ENCODE data around the gene AURKA.

AURKA gene

GRCh38 chr20:56378386-56378785 lies 13.6 kb downstream of the AURKA start:
- no peak overlapping the region for H3K9ac ChIP-seq
- peaks cover 6% of the 10 kb centered on the region; the same call in 1 of the 2 replicates for H3K36me3 ChIP-seq (ENCODE audit: insufficient read depth)
- H3K79me2 ChIP-seq (ENCODE audit: insufficient read depth, low read depth), result peaks cover 27% of the 10 kb centered on the region
- TF ChIP-seq CTCF (conservative IDR thresholded peaks at IDR 0.05; ENCODE audit: low read depth, low read length), result no peak
- no peaks in the 10 kb centered on the region for H4K20me1 ChIP-seq (ENCODE audit: insufficient read depth)
- H2AFZ ChIP-seq (ENCODE audit: low read depth), result no peak overlapping the region
- peaks cover 41% of the 10 kb centered on the region for H3K4me1 ChIP-seq (ENCODE audit: low read depth, poor library complexity, severe bottlenecking)
- no peak overlapping the region for H3K4me3 ChIP-seq (IDR thresholded peaks at IDR 0.05; ENCODE audit: insufficient read depth, low read depth, low read length)
- no peaks in the 10 kb centered on the region for H3K27me3 ChIP-seq (ENCODE audit: insufficient read depth, low read depth)
- H3K4me2 ChIP-seq, result no peak overlapping the region
- no peak overlapping the region for H3K27ac ChIP-seq

- no peak for TF ChIP-seq CTCF (conservative IDR thresholded peaks at IDR 0.05; ENCODE audit: low read depth, low read length)
- Histone ChIP-seq H3K79me2 (ENCODE audit: insufficient read depth, low read depth) (peaks cover 23% of the 10 kb centered on the region), H3K36me3 (ENCODE audit: insufficient read depth) (peaks cover 15% of the 10 kb centered on the region; the same call in 1 of the 2 replicates)
Observed at GRCh38 chr20:56376331-56376730, 15.7 kb downstream of the AURKA start.

GRCh38 chr20:56373942-56374341 lies 18.1 kb downstream of the AURKA start:
- Histone ChIP-seq H3K27ac (no peak overlapping the region), H3K4me1 (ENCODE audit: low read depth, poor library complexity, severe bottlenecking) (peaks cover 14% of the 10 kb centered on the region), H3K36me3 (ENCODE audit: insufficient read depth) (peaks cover 15% of the 10 kb centered on the region; the same call in 1 of the 2 replicates), H4K20me1 (ENCODE audit: insufficient read depth) (no peaks in the 10 kb centered on the region), H3K4me2 (no peak overlapping the region), H3K9ac (no peak overlapping the region), H3K79me2 (ENCODE audit: insufficient read depth, low read depth) (peaks cover 23% of the 10 kb centered on the region), H3K27me3 (ENCODE audit: insufficient read depth, low read depth) (no peaks in the 10 kb centered on the region), H2AFZ (ENCODE audit: low read depth) (no peak overlapping the region), H3K4me3 (IDR thresholded peaks at IDR 0.05; ENCODE audit: insufficient read depth, low read depth, low read length) (no peak overlapping the region)
- no peak for TF ChIP-seq CTCF (conservative IDR thresholded peaks at IDR 0.05; ENCODE audit: low read depth, low read length)

More at GRCh38 chr20:56376331-56376730, 15.7 kb downstream of the AURKA start:
- H3K27me3 ChIP-seq (ENCODE audit: insufficient read depth, low read depth), result no peaks in the 10 kb centered on the region
- no peak overlapping the region for H3K27ac ChIP-seq
- H2AFZ ChIP-seq (ENCODE audit: low read depth), result no peak overlapping the region
- H3K4me3 ChIP-seq (IDR thresholded peaks at IDR 0.05; ENCODE audit: insufficient read depth, low read depth, low read length), result no peak overlapping the region
- no peak overlapping the region for H3K9ac ChIP-seq
- H3K4me2 ChIP-seq, result no peak overlapping the region
- peaks cover 21% of the 10 kb centered on the region for H3K4me1 ChIP-seq (ENCODE audit: low read depth, poor library complexity, severe bottlenecking)
- no peaks in the 10 kb centered on the region for H4K20me1 ChIP-seq (ENCODE audit: insufficient read depth)

- Histone ChIP-seq H3K27ac (no peak overlapping the region), H3K9ac (no peak overlapping the region), H3K4me3 (IDR thresholded peaks at IDR 0.05; ENCODE audit: insufficient read depth, low read depth, low read length) (no peak overlapping the region), H3K27me3 (ENCODE audit: insufficient read depth, low read depth) (no peaks in the 10 kb centered on the region), H3K4me1 (ENCODE audit: low read depth, poor library complexity, severe bottlenecking) (peaks cover 14% of the 10 kb centered on the region), H2AFZ (ENCODE audit: low read depth) (no peak overlapping the region), H3K36me3 (ENCODE audit: insufficient read depth) (peaks cover 15% of the 10 kb centered on the region; the same call in 1 of the 2 replicates), H3K79me2 (ENCODE audit: insufficient read depth, low read depth) (peaks cover 23% of the 10 kb centered on the region), H4K20me1 (ENCODE audit: insufficient read depth) (no peaks in the 10 kb centered on the region), H3K4me2 (no peak overlapping the region)
- TF ChIP-seq CTCF (conservative IDR thresholded peaks at IDR 0.05; ENCODE audit: low read depth, low read length), result no peak
Observed at GRCh38 chr20:56372850-56373249, 19.2 kb downstream of the AURKA start.

All from KMS-11 (cell line).